Measurements from ENCODE around the gene CALB2.

- TF ChIP-seq RAD21 (IDR thresholded peaks at IDR 0.05; ENCODE audit: low read depth) (no peak), CTCF (IDR thresholded peaks at IDR 0.05 in 2 of 3, conservative IDR thresholded peaks at IDR 0.05 in 1 of 3; ENCODE audit: borderline replicate concordance in 1 of 3, insufficient read depth in 1 of 3, low read depth in 2 of 3, low read length in 2 of 3) (no peak), EGR1 (IDR thresholded peaks at IDR 0.05; ENCODE audit: low read depth) (no peak)
Measured at GRCh38 chr16:71369494-71369893, 11.0 kb downstream of the CALB2 start.
